GM13977 (cell line): ENCODE data around the gene UCK1.

Experiments
- DNase-seq: peaks from one replicate; pipeline ENCODE4 v3.0.0; 2012; ENCODE audit warnings: low spot score
- in situ Hi-C: fragments of 300-500 bp; cut with MboI; formaldehyde crosslinking; loops from one replicate; pipeline ENCODE4 v1.12.0; 2022; ENCODE audit warnings: low sequenced_read_pairs, low pct_unique_long_range_greater_than_20kb, mixed read lengths, inconsistent platforms; ENCODE audit not compliant: unreplicated experiment
- TF ChIP-seq, protein P1 (sequence below): IDR thresholded peaks from 2 replicates; pipeline ENCODE4 v1.5.1; 2012; ENCODE audit warnings: mild to moderate bottlenecking, control low read depth; ENCODE audit not compliant: insufficient read depth; ENCODE audit errors: extremely low read depth, missing control alignments

Gene UCK1

DNA sequence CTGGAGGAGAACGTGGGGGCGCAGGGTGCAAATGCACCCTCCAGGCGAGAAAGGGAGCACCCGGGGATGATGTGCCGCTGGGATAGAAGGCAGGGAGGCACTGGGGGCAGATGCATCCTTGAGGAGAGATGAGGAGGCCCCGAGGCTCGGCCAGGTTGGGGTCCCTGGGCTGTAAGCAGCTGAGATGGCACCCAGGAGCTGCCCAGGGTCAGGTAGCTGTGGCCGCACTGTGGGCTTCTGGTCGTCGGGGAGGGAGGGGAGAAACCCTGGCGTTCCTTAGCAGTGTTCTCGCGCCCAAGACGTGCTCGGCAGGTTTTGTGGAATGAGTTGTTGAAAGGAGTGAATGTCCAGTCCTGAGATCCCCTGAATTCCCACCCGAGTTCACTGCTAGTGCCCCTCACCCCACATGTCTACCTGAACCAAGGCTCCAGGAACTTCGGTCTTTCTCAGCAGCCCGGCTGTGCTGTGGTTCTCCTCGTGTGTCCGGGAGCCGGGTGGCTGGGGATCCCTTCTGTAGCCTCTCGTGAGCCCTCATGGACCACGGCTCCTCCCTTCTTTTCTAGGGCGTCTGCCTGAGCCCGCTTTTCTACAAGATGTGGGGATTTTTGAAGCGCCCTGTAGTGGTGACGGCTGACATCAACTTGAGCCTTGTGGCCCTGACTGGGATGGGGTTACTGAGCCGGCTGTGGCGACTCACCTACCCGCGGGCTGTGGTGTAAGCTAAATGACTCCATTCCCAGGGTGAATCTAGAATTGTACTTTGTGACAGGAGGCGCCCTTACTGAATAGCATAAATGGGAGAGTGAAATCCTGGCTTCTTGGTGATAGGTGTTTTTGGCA lies 27.2 kb downstream of the UCK1 start:
- peak; percentile 58 for DNase-seq
- TF ChIP-seq, protein P1, sequence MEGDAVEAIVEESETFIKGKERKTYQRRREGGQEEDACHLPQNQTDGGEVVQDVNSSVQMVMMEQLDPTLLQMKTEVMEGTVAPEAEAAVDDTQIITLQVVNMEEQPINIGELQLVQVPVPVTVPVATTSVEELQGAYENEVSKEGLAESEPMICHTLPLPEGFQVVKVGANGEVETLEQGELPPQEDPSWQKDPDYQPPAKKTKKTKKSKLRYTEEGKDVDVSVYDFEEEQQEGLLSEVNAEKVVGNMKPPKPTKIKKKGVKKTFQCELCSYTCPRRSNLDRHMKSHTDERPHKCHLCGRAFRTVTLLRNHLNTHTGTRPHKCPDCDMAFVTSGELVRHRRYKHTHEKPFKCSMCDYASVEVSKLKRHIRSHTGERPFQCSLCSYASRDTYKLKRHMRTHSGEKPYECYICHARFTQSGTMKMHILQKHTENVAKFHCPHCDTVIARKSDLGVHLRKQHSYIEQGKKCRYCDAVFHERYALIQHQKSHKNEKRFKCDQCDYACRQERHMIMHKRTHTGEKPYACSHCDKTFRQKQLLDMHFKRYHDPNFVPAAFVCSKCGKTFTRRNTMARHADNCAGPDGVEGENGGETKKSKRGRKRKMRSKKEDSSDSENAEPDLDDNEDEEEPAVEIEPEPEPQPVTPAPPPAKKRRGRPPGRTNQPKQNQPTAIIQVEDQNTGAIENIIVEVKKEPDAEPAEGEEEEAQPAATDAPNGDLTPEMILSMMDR: no peak
- in situ Hi-C loops: no loop called here

DNA sequence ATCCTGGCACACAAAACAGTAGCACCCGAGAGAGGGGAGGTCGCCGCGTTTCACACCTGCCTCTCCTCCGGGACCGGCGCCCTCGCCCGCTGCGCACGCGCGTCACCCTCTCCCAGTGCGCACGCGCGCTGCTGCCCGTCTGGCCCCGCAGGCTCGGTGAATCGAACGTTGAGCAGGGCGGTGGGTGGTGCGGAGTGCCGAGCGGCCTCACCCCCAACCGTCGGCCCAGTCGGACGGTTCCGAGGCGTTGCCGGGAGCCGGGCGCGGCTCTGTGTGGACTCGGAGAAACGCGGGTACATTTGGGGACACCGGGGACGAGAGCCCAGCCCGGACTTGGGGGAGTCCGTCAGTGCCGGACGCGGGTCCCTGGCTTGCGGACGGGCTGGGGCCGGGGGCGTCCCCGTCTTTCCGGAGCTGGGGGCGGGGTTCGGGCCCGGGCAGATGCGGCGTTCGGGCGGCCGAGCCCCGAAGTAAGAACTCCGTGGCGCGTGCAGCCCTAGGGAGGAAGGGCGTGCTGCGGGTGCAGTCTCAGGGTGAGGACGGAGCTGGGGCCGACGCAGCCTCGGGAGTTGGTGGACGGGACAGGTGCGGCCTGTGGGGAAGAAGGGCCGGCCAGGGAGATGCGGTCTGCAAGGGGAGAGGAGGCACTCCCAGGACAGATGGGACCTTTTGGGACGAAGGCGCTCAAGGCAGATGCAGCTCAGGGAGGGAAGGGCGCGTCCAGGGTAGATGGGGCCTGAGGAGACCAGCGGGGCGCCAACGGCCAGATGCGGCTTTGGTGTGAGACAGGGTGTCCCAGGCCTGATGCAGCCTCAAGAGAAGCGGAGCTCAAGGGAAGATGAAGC lies 28.1 kb downstream of the UCK1 start, which contains the start of gene POMT1:
TSS of gene POMT1 (plus strand) at position 138 of the 845 bp plus-strand sequence. CDS start 1,301 bp downstream, outside the sequence.
- TF ChIP-seq, protein P1: no peak
- peak; percentile 98 for DNase-seq
- in situ Hi-C loops: no loop called here

DNA sequence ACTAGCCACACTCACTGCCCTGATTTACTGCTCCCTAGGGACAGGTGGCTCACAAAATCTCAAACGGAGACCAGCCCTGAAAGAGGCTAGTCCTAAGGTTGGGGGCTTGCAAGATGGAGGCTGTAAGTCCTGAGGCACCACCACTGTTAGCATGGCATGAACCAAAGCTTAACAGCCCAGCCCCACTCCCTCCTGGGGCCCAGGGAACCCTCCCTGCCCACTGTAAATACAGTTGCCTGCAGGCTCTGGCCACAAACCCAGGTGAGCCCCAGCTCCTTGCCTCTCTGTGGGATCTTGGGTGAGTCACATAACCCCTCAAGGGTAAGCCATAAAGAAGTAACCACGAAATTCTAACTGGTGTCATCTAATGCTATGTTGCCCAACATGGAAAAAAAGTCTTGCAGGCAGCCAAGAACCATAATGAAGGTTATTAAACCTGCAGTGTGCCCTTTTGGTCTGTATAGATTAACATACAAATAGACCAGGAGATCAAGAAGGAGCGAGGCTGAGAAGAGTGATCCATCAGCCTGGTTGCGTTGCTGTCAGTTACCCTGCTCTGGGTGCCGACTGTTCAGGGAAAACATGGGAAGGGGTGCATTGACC lies 30.0 kb downstream of the UCK1 start:
- in situ Hi-C loops: no loop called here
- no peak for DNase-seq
- TF ChIP-seq, protein P1: no peak

DNA sequence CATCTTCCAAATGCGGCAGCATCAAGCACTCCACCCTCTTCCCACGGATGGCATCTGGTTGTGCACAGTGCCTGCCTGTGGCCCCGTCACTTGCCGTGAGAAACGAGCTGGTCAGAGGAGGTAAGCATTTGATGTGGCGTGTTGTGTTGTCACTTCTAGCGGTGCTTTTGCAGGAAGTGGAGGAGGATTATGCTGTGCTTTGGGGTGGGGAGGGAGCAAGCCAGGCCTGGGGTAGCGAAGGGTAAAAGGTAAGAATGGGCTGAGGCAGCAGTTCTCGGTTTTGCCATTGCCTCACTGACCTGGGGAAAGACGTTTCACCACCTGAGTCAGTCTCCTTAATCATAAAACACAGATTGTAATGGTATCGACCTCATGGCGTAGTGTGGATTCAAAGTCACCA lies 30.7 kb downstream of the UCK1 start:
- no peak for DNase-seq
- TF ChIP-seq, protein P1: no peak
- in situ Hi-C loops: no loop called here

DNA sequence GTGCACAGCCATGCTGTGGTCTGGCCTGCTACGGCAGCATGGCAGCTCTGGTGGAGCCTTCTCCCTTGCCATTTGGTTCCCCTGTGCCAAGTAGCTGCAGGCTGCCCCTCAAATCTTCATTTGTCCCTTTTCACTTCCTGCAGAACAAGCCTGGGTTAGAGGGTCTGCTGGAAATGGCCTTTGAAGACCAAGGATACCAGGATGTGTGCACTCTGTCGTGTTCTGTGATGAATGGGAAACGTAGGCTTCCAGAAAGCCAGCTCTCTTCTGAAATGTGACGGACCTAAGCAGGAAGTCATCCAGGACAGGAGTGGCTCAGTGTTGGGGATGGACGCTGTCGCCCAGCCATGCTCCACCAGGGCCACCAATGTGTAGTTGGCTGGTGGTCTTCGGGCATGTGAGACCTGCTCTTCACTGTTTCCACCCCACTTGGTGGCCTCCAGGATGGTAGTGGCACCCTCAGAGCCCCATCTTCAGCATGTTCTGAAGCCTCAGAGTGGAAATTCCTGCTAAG lies 31.8 kb downstream of the UCK1 start:
- in situ Hi-C loops: no loop called here
- TF ChIP-seq, protein P1: no peak
- DNase-seq: no peak

DNA sequence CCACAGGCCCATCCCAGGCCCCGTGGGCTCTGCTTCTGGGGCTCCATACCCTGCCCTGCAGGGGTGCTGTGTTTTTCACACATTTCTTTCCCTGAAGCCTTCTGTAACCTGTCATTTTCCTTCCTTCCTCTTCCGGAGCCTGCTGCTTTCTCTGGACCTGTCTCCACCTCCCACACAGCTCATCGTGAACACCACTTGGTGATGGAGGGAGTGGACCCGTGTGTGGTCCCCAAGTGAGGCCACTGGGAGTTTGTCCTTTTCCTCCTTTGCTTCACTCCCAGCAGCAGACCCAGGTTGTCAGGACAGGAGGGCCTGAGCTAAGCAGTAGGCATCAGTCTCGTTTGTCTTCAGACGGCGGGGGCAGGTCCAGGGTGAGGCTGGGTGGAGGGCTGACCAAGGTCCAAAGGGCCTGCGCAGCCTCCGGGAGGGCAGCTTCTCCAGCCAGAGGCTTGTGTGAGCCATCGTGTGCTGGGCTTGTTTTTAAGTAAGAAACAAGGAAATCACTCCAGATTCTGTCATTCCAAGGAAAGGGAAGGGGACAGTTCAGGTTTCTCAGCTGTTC lies 34.1 kb downstream of the UCK1 start:
- DNase-seq: no peak
- in situ Hi-C loops: no loop called here
- TF ChIP-seq, protein P1: no peak
